Measurements from ENCODE around the gene SPARC. TPM values are rescaled to one million over a fixed set of nuclear protein-coding genes. Genes with fewer than 3 reads are reported as not detected.

SPARC gene
- polyA plus RNA-seq, 1 donor: 935 TPM

- 70% methylated on average over 2 of the region's 6 CpGs for WGBS (ENCODE audit: insufficient coverage, low lambda C conversion rate)
Observed at GRCh38 chr5:151627650-151628049, 59.1 kb downstream of the SPARC start.

GRCh38 chr5:151625285-151625684 is 61.4 kb downstream of the SPARC start:
- Histone ChIP-seq H3K9me3 (ENCODE audit: control insufficient read depth, low read depth, low read length) (no peaks in the 10 kb centered on the region), H3K27ac (ENCODE audit: low read length) (no peak overlapping the region), H3K4me3 (ENCODE audit: low read length) (no peak overlapping the region), H3K27me3 (ENCODE audit: control insufficient read depth, insufficient read depth, low read length) (peaks cover 2% of the 10 kb centered on the region), H3K36me3 (ENCODE audit: control insufficient read depth, insufficient read depth, low read length) (no peaks in the 10 kb centered on the region), H3K4me1 (ENCODE audit: control insufficient read depth, insufficient read depth, low read length) (no peaks in the 10 kb centered on the region)
- WGBS (ENCODE audit: insufficient coverage, low lambda C conversion rate): no CpG with 5 or more reads among the region's 9 CpGs
- DNase-seq: no peak

More at GRCh38 chr5:151627650-151628049, 59.1 kb downstream of the SPARC start:
- no peak for DNase-seq
- Histone ChIP-seq H3K9me3 (ENCODE audit: control insufficient read depth, low read depth, low read length) (no peaks in the 10 kb centered on the region), H3K36me3 (ENCODE audit: control insufficient read depth, insufficient read depth, low read length) (no peaks in the 10 kb centered on the region), H3K4me1 (ENCODE audit: control insufficient read depth, insufficient read depth, low read length) (no peaks in the 10 kb centered on the region), H3K27me3 (ENCODE audit: control insufficient read depth, insufficient read depth, low read length) (no peaks in the 10 kb centered on the region), H3K27ac (ENCODE audit: low read length) (no peak overlapping the region), H3K4me3 (ENCODE audit: low read length) (no peak overlapping the region)

DNA sequence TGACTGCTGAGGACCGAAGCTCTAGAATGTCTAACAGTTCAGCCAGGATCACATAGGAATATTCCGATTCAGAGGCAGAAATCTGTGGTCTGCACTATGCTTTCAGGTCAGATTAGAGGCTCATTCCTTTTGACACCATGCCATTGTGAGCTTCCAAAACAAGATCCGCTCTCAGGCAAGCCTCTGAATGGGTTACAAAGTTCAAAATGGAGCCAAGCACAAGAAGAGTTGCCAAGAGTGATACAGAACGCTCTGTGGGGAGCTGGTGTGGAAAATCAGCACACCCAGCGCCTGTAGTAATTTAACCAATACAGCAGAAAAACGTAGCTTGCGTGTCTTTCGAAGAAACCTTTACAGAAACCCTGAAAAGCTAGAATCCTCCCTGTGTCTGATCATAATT is 62.2 kb downstream of the SPARC start:
- no peaks in the 10 kb centered on the region for H3K9me3 ChIP-seq (ENCODE audit: control insufficient read depth, low read depth, low read length)
- no peak overlapping the region for H3K4me3 ChIP-seq (ENCODE audit: low read length)
- 75% methylated on average over 2 of the region's 8 CpGs for WGBS (ENCODE audit: insufficient coverage, low lambda C conversion rate)
- H3K36me3 ChIP-seq (ENCODE audit: control insufficient read depth, insufficient read depth, low read length): no peaks in the 10 kb centered on the region
- H3K27me3 ChIP-seq (ENCODE audit: control insufficient read depth, insufficient read depth, low read length): peaks cover 5% of the 10 kb centered on the region
- no peak overlapping the region for H3K27ac ChIP-seq (ENCODE audit: low read length)
- no peaks in the 10 kb centered on the region for H3K4me1 ChIP-seq (ENCODE audit: control insufficient read depth, insufficient read depth, low read length)
- no peak for DNase-seq

- Histone ChIP-seq H3K27me3 (ENCODE audit: control insufficient read depth, insufficient read depth, low read length) (peaks cover 5% of the 10 kb centered on the region), H3K4me1 (ENCODE audit: control insufficient read depth, insufficient read depth, low read length) (no peaks in the 10 kb centered on the region), H3K4me3 (ENCODE audit: low read length) (no peak overlapping the region), H3K27ac (ENCODE audit: low read length) (no peak overlapping the region), H3K36me3 (ENCODE audit: control insufficient read depth, insufficient read depth, low read length) (no peaks in the 10 kb centered on the region), H3K9me3 (ENCODE audit: control insufficient read depth, low read depth, low read length) (no peaks in the 10 kb centered on the region)
- no CpG with 5 or more reads among the region's 12 CpGs for WGBS (ENCODE audit: insufficient coverage, low lambda C conversion rate)
- DNase-seq: no peak
Observed at GRCh38 chr5:151622367-151623088, 64.2 kb downstream of the SPARC start.

DNA sequence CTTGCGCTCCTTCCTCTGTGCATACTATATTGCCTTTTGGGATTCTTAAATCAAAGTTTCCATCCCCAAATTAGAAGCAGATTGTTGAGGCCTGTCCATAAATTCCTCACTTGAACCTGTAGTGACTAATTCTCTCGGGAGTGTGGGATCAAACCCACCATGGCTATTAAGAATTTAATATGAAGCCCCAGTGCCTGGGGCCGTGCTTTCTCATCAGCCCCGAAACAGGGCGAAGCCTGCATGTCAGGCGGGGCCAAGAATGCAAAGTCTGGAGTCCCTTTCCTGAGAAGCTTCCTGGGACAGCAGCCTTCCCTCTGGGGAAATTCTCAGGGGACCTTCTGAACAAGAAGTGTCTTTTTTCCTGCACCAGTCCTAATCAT is 66.3 kb downstream of the SPARC start:
- no CpG with 5 or more reads among the region's 6 CpGs for WGBS (ENCODE audit: insufficient coverage, low lambda C conversion rate)
- no peaks in the 10 kb centered on the region for H3K36me3 ChIP-seq (ENCODE audit: control insufficient read depth, insufficient read depth, low read length)
- H3K27me3 ChIP-seq (ENCODE audit: control insufficient read depth, insufficient read depth, low read length): peaks cover 7% of the 10 kb centered on the region
- no peak overlapping the region for H3K4me3 ChIP-seq (ENCODE audit: low read length)
- H3K4me1 ChIP-seq (ENCODE audit: control insufficient read depth, insufficient read depth, low read length): no peaks in the 10 kb centered on the region
- H3K27ac ChIP-seq (ENCODE audit: low read length): no peak overlapping the region
- H3K9me3 ChIP-seq (ENCODE audit: control insufficient read depth, low read depth, low read length): no peaks in the 10 kb centered on the region
- no peak for DNase-seq

- Histone ChIP-seq H3K4me3 (ENCODE audit: low read length) (no peak overlapping the region), H3K36me3 (ENCODE audit: control insufficient read depth, insufficient read depth, low read length) (no peaks in the 10 kb centered on the region), H3K27ac (ENCODE audit: low read length) (no peak overlapping the region), H3K4me1 (ENCODE audit: control insufficient read depth, insufficient read depth, low read length) (no peaks in the 10 kb centered on the region), H3K9me3 (ENCODE audit: control insufficient read depth, low read depth, low read length) (no peaks in the 10 kb centered on the region), H3K27me3 (ENCODE audit: control insufficient read depth, insufficient read depth, low read length) (peaks cover 7% of the 10 kb centered on the region)
- no peak for DNase-seq
- no CpG with 5 or more reads among the region's 6 CpGs for WGBS (ENCODE audit: insufficient coverage, low lambda C conversion rate)
Observed at GRCh38 chr5:151619812-151620460, 66.8 kb downstream of the SPARC start.

DNA sequence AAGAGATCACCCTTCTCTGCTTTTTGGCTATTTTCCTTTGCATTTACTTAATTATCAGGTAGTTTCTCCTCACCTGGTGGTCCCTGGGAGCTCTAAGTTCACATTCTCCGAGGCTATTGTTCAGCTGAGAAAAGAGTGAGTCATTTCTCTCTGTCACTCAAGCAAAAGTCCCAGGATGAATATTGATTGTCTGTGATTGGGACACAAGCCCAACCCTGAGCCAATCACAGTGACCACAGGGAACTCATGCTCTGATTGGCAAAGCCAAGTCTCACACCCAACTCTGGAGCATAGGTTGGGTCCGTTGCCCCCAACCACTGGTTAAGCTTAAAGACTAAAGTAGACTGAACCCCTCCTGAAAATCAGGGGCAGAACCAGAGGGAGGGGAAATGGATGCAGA is 67.8 kb downstream of the SPARC start:
- no peaks in the 10 kb centered on the region for H3K4me1 ChIP-seq (ENCODE audit: control insufficient read depth, insufficient read depth, low read length)
- WGBS (ENCODE audit: insufficient coverage, low lambda C conversion rate): no CpG with 5 or more reads among the region's 2 CpGs
- peaks cover 7% of the 10 kb centered on the region for H3K27me3 ChIP-seq (ENCODE audit: control insufficient read depth, insufficient read depth, low read length)
- H3K9me3 ChIP-seq (ENCODE audit: control insufficient read depth, low read depth, low read length): no peaks in the 10 kb centered on the region
- no peak for DNase-seq
- H3K36me3 ChIP-seq (ENCODE audit: control insufficient read depth, insufficient read depth, low read length): no peaks in the 10 kb centered on the region
- H3K4me3 ChIP-seq (ENCODE audit: low read length): no peak overlapping the region
- H3K27ac ChIP-seq (ENCODE audit: low read length): no peak overlapping the region

GRCh38 chr5:151617841-151618710 is 68.6 kb downstream of the SPARC start:
- Histone ChIP-seq H3K9me3 (ENCODE audit: control insufficient read depth, low read depth, low read length) (no peaks in the 10 kb centered on the region), H3K36me3 (ENCODE audit: control insufficient read depth, insufficient read depth, low read length) (no peaks in the 10 kb centered on the region), H3K4me3 (ENCODE audit: low read length) (no peak overlapping the region), H3K27me3 (ENCODE audit: control insufficient read depth, insufficient read depth, low read length) (peaks cover 7% of the 10 kb centered on the region), H3K4me1 (ENCODE audit: control insufficient read depth, insufficient read depth, low read length) (no peaks in the 10 kb centered on the region), H3K27ac (ENCODE audit: low read length) (no peak overlapping the region)
- no CpG with 5 or more reads among the region's 3 CpGs for WGBS (ENCODE audit: insufficient coverage, low lambda C conversion rate)
- no peak for DNase-seq

- no peaks in the 10 kb centered on the region for H3K36me3 ChIP-seq (ENCODE audit: control insufficient read depth, insufficient read depth, low read length)
- peaks cover 7% of the 10 kb centered on the region for H3K27me3 ChIP-seq (ENCODE audit: control insufficient read depth, insufficient read depth, low read length)
- H3K4me1 ChIP-seq (ENCODE audit: control insufficient read depth, insufficient read depth, low read length): no peaks in the 10 kb centered on the region
- WGBS (ENCODE audit: insufficient coverage, low lambda C conversion rate): 80% methylated on average over 2 of the region's 6 CpGs
- no peaks in the 10 kb centered on the region for H3K9me3 ChIP-seq (ENCODE audit: control insufficient read depth, low read depth, low read length)
- no peak overlapping the region for H3K27ac ChIP-seq (ENCODE audit: low read length)
- H3K4me3 ChIP-seq (ENCODE audit: low read length): no peak overlapping the region
- no peak for DNase-seq
Observed at GRCh38 chr5:151617383-151617840, 69.3 kb downstream of the SPARC start.

- Histone ChIP-seq H3K36me3 (ENCODE audit: control insufficient read depth, insufficient read depth, low read length) (no peaks in the 10 kb centered on the region), H3K9me3 (ENCODE audit: control insufficient read depth, low read depth, low read length) (no peaks in the 10 kb centered on the region), H3K27me3 (ENCODE audit: control insufficient read depth, insufficient read depth, low read length) (peaks cover 8% of the 10 kb centered on the region), H3K4me1 (ENCODE audit: control insufficient read depth, insufficient read depth, low read length) (no peaks in the 10 kb centered on the region), H3K27ac (ENCODE audit: low read length) (no peak overlapping the region), H3K4me3 (ENCODE audit: low read length) (no peak overlapping the region)
- no CpG with 5 or more reads among the region's 4 CpGs for WGBS (ENCODE audit: insufficient coverage, low lambda C conversion rate)
- no peak for DNase-seq
Observed at GRCh38 chr5:151615431-151615830, 71.3 kb downstream of the SPARC start.

All from large intestine (tissue), 3 donors.